Panc1 (cell line): Measurements from ENCODE around the gene ROS1.

Source experiments
- POLR2AphosphoS5 ChIP-seq: IDR thresholded peaks from 2 replicates; pipeline ENCODE4 v1.6.1; 2012; ENCODE audit warnings: mild to moderate bottlenecking, low read depth, low read length, moderate library complexity
- SIN3A ChIP-seq: IDR thresholded peaks from 2 replicates; pipeline ENCODE4 v1.6.1; 2012; ENCODE audit warnings: low read depth, mild to moderate bottlenecking, low read length, moderate library complexity, borderline replicate concordance; ENCODE audit not compliant: insufficient read depth
- TF ChIP-seq, protein P1 (sequence below): fragments of 450-650 bp; IDR thresholded peaks from 2 replicates; pipeline ENCODE4 v1.5.1; 2017; ENCODE audit warnings: mild to moderate bottlenecking
- TF ChIP-seq, protein P2 (sequence below), 2 experiments: IDR thresholded peaks; 2 replicates each; pipeline ENCODE4 v1.6.1; 2011 to 2012; ENCODE audit warnings: low read depth in 2 of 2, control low read depth in 1 of 2, low read length in 1 of 2, mild to moderate bottlenecking in 1 of 2, moderate library complexity in 1 of 2; ENCODE audit not compliant: insufficient read depth in 1 of 2

DNA sequence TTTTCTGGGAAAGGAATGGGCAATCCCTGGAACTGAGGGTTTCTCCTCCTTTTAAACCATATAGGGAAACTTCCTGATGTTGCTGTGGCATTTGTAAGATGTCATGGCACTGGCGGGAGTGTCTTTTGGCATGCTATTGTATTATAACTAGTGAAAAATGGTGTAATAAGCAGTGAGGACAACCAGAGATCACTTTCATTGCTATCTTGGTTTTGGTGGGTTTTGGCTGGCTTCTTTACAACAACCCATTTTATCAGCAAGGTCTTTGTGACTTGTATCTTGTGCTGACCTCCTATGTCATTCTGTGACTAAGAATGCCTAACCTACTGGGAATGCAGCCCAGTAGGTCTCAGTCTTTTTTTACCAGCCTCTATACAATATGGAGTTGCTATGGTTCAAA lies 47.7 kb upstream of the ROS1 start:
- TF ChIP-seq, protein P1, sequence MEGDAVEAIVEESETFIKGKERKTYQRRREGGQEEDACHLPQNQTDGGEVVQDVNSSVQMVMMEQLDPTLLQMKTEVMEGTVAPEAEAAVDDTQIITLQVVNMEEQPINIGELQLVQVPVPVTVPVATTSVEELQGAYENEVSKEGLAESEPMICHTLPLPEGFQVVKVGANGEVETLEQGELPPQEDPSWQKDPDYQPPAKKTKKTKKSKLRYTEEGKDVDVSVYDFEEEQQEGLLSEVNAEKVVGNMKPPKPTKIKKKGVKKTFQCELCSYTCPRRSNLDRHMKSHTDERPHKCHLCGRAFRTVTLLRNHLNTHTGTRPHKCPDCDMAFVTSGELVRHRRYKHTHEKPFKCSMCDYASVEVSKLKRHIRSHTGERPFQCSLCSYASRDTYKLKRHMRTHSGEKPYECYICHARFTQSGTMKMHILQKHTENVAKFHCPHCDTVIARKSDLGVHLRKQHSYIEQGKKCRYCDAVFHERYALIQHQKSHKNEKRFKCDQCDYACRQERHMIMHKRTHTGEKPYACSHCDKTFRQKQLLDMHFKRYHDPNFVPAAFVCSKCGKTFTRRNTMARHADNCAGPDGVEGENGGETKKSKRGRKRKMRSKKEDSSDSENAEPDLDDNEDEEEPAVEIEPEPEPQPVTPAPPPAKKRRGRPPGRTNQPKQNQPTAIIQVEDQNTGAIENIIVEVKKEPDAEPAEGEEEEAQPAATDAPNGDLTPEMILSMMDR: no peak
- TF ChIP-seq SIN3A: no peak
- TF ChIP-seq, protein P2, sequence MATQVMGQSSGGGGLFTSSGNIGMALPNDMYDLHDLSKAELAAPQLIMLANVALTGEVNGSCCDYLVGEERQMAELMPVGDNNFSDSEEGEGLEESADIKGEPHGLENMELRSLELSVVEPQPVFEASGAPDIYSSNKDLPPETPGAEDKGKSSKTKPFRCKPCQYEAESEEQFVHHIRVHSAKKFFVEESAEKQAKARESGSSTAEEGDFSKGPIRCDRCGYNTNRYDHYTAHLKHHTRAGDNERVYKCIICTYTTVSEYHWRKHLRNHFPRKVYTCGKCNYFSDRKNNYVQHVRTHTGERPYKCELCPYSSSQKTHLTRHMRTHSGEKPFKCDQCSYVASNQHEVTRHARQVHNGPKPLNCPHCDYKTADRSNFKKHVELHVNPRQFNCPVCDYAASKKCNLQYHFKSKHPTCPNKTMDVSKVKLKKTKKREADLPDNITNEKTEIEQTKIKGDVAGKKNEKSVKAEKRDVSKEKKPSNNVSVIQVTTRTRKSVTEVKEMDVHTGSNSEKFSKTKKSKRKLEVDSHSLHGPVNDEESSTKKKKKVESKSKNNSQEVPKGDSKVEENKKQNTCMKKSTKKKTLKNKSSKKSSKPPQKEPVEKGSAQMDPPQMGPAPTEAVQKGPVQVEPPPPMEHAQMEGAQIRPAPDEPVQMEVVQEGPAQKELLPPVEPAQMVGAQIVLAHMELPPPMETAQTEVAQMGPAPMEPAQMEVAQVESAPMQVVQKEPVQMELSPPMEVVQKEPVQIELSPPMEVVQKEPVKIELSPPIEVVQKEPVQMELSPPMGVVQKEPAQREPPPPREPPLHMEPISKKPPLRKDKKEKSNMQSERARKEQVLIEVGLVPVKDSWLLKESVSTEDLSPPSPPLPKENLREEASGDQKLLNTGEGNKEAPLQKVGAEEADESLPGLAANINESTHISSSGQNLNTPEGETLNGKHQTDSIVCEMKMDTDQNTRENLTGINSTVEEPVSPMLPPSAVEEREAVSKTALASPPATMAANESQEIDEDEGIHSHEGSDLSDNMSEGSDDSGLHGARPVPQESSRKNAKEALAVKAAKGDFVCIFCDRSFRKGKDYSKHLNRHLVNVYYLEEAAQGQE (IDR thresholded peaks at IDR 0.05; ENCODE audit: insufficient read depth in 1 of 2, low read depth in 2 of 2, low read length in 1 of 2): no peak
- TF ChIP-seq POLR2AphosphoS5: no peak
